K562 (cell line): ENCODE data around the gene XRCC2. TPM values are rescaled to one million over a fixed set of nuclear protein-coding genes. Genes with fewer than 3 reads are reported as not detected.

Source experiments
- ASH1L ChIP-seq: fragments of 450-650 bp; IDR thresholded peaks from 2 replicates; pipeline ENCODE4 v1.6.1; 2018; ENCODE audit warnings: borderline replicate concordance, mild to moderate bottlenecking, low read depth; ENCODE audit not compliant: partially characterized antibody
- BMI1 ChIP-seq: fragments of 150-350 bp; IDR thresholded peaks from 2 replicates; pipeline ENCODE4 v1.6.1; 2014; ENCODE audit warnings: low read length
- BRD9 ChIP-seq: fragments of 450-650 bp; IDR thresholded peaks from 2 replicates; pipeline ENCODE4 v1.6.1; 2018; ENCODE audit warnings: low read depth; ENCODE audit not compliant: partially characterized antibody
- CEBPB ChIP-seq: fragments of 450-650 bp; IDR thresholded peaks from 2 replicates; pipeline ENCODE4 v1.6.1; 2016; ENCODE audit warnings: missing genetic modification characterization, missing compliant biosample characterization
- GATAD2B ChIP-seq: fragments of 450-650 bp; IDR thresholded peaks from 2 replicates; pipeline ENCODE4 v1.6.1; 2017; ENCODE audit warnings: mild to moderate bottlenecking, borderline replicate concordance
- RAD51 ChIP-seq: fragments of 450-650 bp; IDR thresholded peaks from 2 replicates; pipeline ENCODE4 v1.7.1; 2016; ENCODE audit warnings: low read depth, mild to moderate bottlenecking, borderline replicate concordance
- SMARCC2 ChIP-seq: fragments of 450-650 bp; IDR thresholded peaks from 2 replicates; pipeline ENCODE4 v1.6.1; 2017; ENCODE audit warnings: antibody characterized with exemption, moderate library complexity, mild to moderate bottlenecking, low read depth
- SRSF9 ChIP-seq: fragments of 200-400 bp; formaldehyde crosslinking; IDR thresholded peaks from 2 replicates; pipeline ENCODE4 v1.6.1; 2017; ENCODE audit warnings: low read depth, low read length, borderline replicate concordance
- ZBTB40 ChIP-seq, 2 experiments: fragments of 450-650 bp in 1 of 2; sonication (generic) in 1 of 2; formaldehyde crosslinking in 1 of 2; IDR thresholded peaks; 2 replicates each; pipeline versions ENCODE4 v1.7.1 to v1.9.0; 2016 to 2022; ENCODE audit warnings: inconsistent platforms in 1 of 2, mild to moderate bottlenecking in 1 of 2, missing genetic modification reagents in 1 of 2
- ZNF507 ChIP-seq: conservative IDR thresholded peaks from 2 replicates; pipeline ENCODE4 v1.6.1; 2017; ENCODE audit warnings: missing genetic modification characterization, missing compliant biosample characterization
- polyA plus RNA-seq, 8 experiments: library from polyadenylated mRNA; depleted of rRNA in 4 of 8; stranded (reverse) in 5 of 8; unstranded in 3 of 8; fragments of >200 nt; fragmentation: Nextera tagmentation in 2 of 8; fragmentation: Illumina TruSeq in 1 of 8; extraction: Ambion mirVana in 2 of 8; extraction: Trizol in 1 of 8; gene quantifications; 2 replicates each; pipeline versions ENCODE4 v1.2.1 to v1.2.3, GENCODE V29; 2011 to 2014; ENCODE audit warnings: inconsistent platforms in 1 of 8, missing spikeins in 1 of 8
- total RNA-seq, 7 experiments: library from RNA; depleted of rRNA in 6 of 7; stranded (reverse); fragments of >200 nt in 6 of 7; fragmentation: Illumina TruSeq in 2 of 7; extraction: Trizol in 2 of 7; gene quantifications; 2 replicates each; pipeline versions ENCODE4 v1.2.1 to v1.2.3, GENCODE V29; 2011 to 2021; ENCODE audit warnings: low replicate concordance in 1 of 7
- TF ChIP-seq, protein P1 (sequence below): fragments of 250-450 bp; sonication (Bioruptor Pico); IDR thresholded peaks from 2 replicates; pipeline ENCODE4 v1.4.0; 2020

XRCC2 gene
- total and polyA plus RNA-seq, 9 of the 15 experiments (the other 6 are each of a cell fraction or from before 2014, with no cell fraction given) = 16.2 to 58.0 (median 39.8) TPM

- TF ChIP-seq ZNF507 (tag) (no peak), CEBPB (tag) (peak; percentile 80), BMI1 (no peak), SMARCC2 (no peak), ZBTB40 (IDR thresholded peaks at IDR 0.05) (peak; percentile 83), ZBTB40 (CRISPR knock-in tag; IDR thresholded peaks at IDR 0.05) (peak; percentile 71; the same call in 1 of the 2 replicates), GATAD2B (0 out of 2 replicates have a peak, but pooled peaks have one; percentile 18), ASH1L (no peak), RAD51 (no peak), SRSF9 (no peak), BRD9 (peak; percentile 20)
- TF ChIP-seq, protein P1, sequence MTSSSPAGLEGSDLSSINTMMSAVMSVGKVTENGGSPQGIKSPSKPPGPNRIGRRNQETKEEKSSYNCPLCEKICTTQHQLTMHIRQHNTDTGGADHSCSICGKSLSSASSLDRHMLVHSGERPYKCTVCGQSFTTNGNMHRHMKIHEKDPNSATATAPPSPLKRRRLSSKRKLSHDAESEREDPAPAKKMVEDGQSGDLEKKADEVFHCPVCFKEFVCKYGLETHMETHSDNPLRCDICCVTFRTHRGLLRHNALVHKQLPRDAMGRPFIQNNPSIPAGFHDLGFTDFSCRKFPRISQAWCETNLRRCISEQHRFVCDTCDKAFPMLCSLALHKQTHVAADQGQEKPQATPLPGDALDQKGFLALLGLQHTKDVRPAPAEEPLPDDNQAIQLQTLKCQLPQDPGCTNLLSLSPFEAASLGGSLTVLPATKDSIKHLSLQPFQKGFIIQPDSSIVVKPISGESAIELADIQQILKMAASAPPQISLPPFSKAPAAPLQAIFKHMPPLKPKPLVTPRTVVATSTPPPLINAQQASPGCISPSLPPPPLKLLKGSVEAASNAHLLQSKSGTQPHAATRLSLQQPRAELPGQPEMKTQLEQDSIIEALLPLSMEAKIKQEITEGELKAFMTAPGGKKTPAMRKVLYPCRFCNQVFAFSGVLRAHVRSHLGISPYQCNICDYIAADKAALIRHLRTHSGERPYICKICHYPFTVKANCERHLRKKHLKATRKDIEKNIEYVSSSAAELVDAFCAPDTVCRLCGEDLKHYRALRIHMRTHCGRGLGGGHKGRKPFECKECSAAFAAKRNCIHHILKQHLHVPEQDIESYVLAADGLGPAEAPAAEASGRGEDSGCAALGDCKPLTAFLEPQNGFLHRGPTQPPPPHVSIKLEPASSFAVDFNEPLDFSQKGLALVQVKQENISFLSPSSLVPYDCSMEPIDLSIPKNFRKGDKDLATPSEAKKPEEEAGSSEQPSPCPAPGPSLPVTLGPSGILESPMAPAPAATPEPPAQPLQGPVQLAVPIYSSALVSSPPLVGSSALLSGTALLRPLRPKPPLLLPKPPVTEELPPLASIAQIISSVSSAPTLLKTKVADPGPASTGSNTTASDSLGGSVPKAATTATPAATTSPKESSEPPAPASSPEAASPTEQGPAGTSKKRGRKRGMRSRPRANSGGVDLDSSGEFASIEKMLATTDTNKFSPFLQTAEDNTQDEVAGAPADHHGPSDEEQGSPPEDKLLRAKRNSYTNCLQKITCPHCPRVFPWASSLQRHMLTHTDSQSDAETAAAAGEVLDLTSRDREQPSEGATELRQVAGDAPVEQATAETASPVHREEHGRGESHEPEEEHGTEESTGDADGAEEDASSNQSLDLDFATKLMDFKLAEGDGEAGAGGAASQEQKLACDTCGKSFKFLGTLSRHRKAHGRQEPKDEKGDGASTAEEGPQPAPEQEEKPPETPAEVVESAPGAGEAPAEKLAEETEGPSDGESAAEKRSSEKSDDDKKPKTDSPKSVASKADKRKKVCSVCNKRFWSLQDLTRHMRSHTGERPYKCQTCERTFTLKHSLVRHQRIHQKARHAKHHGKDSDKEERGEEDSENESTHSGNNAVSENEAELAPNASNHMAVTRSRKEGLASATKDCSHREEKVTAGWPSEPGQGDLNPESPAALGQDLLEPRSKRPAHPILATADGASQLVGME (CRISPR knock-in tag) = peak; percentile 14; the same call in 1 of the 2 replicates
Observed at GRCh38 chr7:152674860-152675758, 832 bp downstream of the XRCC2 start (continued).
